Fibroblast of pulmonary artery (primary cell): ENCODE results near the gene NISCH.

Source experiments
- DNase-seq: peaks from one replicate; pipeline ENCODE4 v3.0.0-alpha.2; 2010; ENCODE audit warnings: low read depth
- H3K4me3 ChIP-seq: replicated peaks from 2 replicates; pipeline ENCODE4 v1.5.1; 2011; ENCODE audit warnings: low read depth, mild to moderate bottlenecking, control low read depth, low read length, moderate library complexity
- TF ChIP-seq, protein P1 (sequence below): IDR thresholded peaks from 2 replicates; pipeline ENCODE4 v1.5.1; 2011; ENCODE audit warnings: mild to moderate bottlenecking, control low read depth, low read length, inconsistent platforms; ENCODE audit errors: missing control alignments

Gene NISCH

DNA sequence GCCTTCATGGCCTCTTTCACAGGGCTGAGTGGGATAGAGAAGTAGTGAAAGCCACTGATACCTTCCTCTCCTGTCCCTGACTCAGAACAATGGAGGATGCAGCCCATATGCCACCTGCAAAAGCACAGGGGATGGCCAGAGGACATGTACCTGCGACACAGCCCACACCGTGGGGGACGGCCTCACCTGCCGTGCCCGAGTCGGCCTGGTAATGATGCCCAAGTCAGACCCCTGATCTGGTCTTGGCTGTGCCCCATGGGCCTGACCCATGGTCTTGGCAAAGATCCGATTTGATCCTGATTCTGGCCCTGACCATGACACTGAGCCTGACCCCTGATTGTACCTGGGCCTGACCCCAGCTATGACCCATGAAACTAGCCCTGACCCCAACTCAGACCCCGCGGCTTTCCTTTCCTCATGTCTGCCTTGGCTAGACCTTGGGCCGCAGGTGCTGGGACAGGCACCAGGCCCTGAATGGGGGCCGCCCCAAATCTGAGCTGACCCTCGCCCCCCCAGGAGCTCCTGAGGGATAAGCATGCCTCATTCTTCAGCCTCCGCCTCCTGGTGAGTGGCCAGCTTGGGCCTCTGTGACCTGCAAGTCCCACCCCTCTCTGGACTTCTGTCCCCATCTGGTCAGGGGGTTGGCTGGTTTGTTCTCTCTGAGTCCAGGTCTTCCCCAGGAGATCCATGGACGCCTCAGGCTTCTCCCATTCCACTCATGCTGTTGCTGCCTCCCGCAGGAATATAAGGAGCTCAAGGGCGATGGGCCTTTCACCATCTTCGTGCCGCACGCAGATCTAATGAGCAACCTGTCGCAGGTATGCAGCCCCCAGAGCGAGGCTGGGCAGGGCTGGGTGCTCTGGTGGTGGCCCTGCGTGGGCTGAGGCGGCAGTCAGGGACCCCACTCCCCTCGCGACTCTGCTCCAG, 62.7 kb downstream of the NISCH start:
- no peak overlapping the region for H3K4me3 ChIP-seq
- DNase-seq, result no peak
- TF ChIP-seq, protein P1, sequence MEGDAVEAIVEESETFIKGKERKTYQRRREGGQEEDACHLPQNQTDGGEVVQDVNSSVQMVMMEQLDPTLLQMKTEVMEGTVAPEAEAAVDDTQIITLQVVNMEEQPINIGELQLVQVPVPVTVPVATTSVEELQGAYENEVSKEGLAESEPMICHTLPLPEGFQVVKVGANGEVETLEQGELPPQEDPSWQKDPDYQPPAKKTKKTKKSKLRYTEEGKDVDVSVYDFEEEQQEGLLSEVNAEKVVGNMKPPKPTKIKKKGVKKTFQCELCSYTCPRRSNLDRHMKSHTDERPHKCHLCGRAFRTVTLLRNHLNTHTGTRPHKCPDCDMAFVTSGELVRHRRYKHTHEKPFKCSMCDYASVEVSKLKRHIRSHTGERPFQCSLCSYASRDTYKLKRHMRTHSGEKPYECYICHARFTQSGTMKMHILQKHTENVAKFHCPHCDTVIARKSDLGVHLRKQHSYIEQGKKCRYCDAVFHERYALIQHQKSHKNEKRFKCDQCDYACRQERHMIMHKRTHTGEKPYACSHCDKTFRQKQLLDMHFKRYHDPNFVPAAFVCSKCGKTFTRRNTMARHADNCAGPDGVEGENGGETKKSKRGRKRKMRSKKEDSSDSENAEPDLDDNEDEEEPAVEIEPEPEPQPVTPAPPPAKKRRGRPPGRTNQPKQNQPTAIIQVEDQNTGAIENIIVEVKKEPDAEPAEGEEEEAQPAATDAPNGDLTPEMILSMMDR, result no peak

DNA sequence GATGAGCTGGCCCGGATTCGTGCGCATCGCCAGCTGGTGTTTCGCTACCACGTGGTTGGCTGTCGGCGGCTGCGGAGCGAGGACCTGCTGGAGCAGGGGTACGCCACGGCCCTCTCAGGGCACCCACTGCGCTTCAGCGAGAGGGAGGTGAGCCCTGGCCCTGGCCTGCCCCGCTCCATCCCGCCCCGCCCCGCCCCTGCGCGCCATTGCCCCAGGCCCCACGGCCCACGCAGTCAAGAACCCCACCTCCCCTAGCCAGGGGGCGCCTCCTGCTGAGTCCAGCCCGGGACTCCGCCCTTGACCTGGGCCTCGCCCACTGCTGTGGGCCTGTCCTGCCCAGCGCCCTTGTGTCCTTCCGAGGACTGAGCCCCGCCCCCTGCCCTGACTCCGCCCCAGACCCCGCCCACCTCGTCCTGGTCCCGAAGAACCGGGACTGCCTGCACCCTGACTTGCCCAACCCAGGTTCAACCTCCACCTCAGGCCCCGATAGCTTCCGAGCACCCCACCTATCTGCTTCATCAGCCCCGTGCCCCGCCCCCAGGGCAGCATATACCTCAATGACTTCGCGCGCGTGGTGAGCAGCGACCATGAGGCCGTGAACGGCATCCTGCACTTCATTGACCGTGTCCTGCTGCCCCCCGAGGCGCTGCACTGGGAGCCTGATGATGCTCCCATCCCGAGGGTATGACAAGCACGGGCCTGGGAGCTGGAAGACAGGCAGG, 63.5 kb downstream of the NISCH start:
- DNase-seq, result peak; percentile 16
- TF ChIP-seq, protein P1, result no peak
- H3K4me3 ChIP-seq, result peak overlapping the region; percentile 21

DNA sequence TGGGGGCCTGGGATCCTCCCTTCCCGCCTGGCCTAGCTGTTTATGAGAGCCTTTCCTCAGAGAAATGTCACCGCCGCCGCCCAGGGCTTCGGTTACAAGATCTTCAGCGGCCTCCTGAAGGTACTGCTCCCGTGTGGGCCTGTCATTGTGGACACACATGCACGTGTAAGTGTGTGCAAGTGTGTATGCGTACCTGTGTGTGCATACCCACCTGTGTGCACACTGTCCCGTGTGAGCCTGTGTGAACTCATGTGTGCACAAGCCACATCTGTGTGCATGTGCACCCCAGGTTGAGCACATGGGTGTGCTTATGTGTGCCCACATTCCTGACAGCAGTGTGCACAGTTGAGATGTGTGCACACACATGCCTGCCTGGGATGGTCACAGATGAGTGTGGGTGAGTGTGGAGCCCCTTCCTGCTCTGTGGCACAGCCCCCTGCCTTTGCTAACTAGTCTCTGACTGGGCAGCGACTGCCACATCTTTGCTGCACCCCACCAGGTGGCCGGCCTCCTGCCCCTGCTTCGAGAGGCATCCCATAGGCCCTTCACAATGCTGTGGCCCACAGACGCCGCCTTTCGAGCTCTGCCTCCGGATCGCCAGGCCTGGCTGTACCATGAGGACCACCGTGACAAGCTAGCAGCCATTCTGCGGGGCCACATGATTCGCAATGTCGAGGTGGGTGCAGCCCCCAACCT, 64.2 kb downstream of the NISCH start:
- TF ChIP-seq, protein P1, result no peak
- no peak overlapping the region for H3K4me3 ChIP-seq

DNA sequence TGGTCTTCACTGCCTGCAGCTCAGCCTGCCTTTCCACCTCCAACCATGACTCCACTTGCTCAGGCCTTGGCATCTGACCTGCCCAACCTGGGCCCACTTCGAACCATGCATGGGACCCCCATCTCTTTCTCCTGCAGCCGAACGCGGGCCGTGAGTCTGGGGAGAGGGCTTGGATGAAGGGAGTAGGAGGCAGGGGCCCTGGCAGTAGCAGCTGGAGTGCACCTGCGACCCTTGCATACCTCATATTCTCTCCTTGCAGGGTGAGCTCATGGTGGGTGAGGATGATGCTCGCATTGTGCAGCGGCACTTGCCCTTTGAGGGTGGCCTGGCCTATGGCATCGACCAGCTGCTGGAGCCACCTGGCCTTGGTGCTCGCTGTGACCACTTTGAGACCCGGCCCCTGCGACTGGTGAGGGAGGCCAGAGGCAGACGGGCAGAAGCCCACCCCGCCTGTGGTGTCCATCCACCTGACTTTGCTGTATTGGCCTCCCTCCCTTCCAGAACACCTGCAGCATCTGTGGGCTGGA, 64.8 kb downstream of the NISCH start:
- H3K4me3 ChIP-seq, result no peak overlapping the region
- no peak for DNase-seq
- TF ChIP-seq, protein P1, result no peak

More for the DNA sequence above, 64.2 kb downstream of the NISCH start:
- DNase-seq, result no peak

DNA sequence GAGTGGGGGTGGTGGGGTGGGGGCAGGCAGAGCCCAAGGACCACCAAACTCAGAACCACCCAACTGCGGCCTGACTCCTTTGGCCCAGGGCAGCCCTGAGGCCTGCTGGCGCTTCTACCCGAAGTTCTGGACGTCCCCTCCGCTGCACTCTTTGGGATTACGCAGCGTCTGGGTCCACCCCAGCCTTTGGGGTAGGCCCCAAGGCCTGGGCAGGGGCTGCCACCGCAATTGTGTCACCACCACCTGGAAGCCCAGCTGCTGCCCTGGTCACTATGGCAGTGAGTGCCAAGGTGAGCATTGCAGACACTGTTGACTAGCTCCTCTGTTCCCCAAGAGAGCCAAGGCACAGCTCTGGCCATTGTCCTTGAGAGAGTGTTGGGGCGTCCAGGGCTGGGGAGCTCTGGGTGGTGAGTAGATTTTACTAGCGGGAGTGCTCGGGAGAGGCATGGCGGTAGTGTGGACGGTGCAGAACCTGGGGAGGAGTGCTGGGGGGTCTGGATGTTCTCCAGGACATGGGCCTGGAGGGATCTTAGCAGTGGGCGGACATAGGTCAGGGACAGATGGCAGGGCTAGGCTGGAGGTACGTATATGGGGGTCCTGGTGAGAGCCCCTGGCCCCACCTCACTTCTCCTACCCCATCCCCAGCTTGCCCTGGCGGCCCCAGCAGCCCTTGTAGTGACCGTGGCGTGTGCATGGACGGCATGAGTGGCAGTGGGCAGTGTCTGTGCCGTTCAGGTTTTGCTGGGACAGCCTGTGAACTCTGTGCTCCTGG, 65.5 kb downstream of the NISCH start:
- TF ChIP-seq, protein P1, result no peak
- DNase-seq, result no peak
- no peak overlapping the region for H3K4me3 ChIP-seq

DNA sequence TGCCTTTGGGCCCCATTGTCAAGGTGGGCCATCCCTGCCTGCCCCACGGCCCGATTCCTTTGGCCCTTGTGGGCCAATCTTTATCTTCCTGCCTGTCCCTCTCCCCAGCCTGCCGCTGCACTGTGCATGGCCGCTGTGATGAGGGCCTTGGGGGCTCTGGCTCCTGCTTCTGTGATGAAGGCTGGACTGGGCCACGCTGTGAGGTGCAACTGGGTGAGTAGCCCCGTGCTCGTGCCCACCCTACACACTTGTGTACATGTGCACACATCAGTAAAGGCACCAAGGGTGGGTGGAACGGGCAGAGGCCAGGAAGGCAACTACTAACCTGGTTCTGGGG, 66.1 kb downstream of the NISCH start:
- no peak overlapping the region for H3K4me3 ChIP-seq
- DNase-seq, result no peak
- TF ChIP-seq, protein P1, result no peak
